Hypothalamus (tissue), 51 donors: Measurements from ENCODE around the gene USE1.

Experiments
- DNase-seq, 51 donors: peaks; one replicate each; lab custom pipeline; 2025; lab: John Stamatoyannopoulos, UW

Gene USE1

DNA sequence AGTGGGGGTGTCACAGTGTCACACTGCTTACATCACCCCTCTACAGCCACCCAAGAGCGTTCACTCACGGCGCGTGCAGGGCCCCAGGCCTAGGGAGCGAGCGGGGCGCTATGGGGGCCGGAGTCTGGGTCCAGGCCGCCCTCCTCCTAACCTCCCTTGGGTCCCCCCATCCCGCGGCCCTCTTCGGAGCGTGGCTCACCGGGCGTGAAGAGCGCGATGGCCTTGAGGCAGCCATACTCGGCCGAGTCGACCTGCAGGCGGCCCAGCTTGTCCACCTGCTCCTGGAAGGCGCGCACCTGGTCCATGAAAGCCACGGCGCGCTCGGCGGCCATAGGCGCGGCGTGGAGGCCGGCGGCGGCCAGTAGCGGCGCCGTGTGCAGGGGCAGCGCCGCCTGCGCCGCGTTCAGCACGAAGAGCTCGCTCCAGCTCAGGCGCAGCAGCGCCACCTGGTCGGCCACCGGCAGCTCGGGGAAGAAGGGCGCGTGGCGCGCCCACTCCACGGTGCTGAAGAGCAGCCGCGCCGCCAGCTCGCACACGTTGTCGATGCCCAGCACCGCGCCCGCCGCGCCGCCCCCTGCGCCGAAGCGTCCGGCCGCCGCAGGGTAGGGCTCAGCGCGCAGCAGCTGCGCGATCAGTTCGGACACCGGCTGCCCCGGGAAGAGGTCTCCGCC, 20.3 kb downstream of the USE1 start:
- peak in 37 of 51 donors; percentile 18 to 73 (median 46) for DNase-seq

DNA sequence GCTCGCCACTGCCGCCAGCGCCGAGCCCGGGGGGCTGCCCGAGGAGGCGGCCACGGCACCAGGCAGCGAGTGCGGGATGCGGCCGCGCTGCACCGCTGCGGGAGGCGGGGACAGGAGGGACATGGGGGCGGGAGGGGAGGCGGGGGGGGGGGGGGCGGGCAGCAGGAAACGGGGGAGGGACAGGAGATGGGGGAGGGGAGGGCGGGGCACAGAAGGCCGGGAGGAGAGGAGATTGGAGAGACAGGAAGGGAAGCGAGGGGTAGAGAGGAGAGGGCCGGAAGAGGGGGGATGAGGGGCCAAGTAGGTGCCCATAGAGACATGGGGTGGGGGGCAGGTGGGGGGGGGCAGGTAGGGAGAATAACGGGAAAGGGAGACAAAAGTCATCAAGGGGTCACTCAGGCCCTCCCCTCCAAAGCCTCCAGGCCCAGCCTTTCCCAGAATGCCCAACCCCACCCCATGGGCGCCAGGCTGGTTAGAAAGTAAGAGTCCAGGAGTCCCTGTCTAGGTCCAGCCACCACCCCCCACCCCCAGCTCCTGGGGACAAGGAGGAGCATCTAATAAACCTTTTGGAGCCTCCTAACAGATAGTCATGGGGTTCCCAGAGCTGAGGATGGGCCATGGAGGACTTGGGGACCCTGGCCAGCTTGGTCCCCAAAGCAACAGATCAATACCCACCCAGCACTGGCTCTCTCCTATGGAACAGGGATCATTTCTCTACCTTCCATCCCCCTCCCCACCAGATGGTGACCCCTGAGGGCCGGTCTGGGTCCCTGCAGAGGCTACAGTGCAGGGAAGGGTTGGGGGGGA, 21.0 kb downstream of the USE1 start:
- DNase-seq = peak in 1 of 51 donors; percentile 3

- DNase-seq = no peak
Measured at GRCh38 chr19:17236811-17237543, 21.8 kb downstream of the USE1 start.

DNA sequence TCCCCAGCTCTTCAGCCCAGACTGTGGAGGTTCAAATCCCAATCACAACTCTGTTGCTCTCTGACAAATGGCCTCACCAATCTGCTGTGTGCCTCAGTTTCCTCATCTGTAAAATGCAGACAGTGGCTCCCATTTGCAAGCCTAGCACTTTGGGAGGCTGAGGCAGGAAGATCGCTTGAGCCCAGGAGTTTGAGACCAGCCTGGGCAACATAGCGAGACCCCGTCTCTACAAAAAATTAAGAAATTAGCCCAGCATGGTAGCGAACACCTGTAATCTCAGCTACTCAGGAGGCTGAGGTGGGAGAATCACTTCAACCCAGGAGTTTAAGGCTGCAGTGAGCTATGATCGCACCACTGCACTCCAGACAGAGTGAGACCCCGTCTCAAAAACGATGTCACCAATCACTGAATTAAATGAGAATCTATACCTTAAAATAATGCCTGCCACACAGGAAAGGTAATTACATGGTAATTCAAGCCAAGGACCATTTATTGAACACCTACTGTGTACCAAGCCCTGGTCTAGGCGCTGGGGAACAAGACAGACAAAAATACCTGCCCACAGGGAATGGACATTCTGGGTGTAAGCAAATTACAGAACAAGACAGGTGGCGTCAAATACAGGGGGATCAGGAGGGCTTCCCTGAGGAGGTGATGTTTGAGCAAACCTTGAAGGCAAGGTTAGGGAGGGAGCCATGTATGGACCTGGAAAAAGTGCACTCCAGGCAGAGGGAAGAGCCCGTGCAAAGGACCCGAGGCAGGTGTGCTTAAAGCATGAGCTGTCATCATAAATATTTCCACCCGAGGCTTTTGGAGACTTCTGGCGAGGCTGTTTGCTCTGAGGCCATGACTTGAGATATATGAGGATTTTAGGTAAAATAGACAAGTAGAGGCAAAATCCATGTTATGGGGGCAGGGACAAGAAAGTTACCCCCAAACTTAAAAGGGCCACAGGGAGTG, 22.9 kb downstream of the USE1 start:
- no peak for DNase-seq

- no peak for DNase-seq
Measured at GRCh38 chr19:17240062-17240752, 25.1 kb downstream of the USE1 start.

- no peak for DNase-seq
Measured at GRCh38 chr19:17240826-17241399, 25.8 kb downstream of the USE1 start.

DNA sequence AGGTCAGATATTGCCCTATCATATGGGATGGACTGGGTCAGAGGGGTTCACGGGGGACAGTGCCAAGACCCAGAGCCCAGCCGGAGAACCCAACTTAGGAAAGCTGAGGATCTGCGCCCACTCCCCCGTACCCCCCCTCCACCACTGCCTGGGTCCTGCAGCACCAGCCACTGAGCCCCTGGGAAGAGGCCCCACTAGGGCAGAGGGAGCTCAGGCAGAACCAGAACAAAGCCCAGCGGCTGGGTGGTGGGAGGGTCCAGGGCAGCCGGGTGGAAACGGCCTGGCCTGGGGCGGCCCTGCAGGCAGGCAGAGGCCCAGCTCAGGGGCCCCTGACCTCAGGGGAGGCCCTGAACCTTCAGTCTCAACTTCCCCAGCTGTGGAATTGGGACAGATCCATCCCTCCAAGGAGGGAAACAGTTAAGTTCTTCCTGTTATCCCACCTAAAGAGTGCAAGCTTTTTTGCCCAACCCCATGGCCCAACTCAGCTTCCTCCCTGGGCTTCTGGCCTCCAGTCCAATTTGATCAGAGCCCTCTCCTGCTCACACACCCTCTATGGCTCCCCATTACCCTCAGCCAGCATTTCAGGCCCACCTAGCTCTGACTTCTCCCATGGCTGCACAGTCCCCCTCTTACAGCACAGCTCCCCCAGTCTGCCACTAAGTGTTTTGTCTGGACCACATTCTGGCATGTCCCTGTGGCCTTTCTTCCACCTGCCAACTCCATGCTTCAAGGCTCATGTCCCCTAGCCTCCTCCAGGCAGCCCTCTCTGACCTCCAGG, 27.5 kb downstream of the USE1 start:
- DNase-seq = peak in 2 of 51 donors; percentile 8 to 12

DNA sequence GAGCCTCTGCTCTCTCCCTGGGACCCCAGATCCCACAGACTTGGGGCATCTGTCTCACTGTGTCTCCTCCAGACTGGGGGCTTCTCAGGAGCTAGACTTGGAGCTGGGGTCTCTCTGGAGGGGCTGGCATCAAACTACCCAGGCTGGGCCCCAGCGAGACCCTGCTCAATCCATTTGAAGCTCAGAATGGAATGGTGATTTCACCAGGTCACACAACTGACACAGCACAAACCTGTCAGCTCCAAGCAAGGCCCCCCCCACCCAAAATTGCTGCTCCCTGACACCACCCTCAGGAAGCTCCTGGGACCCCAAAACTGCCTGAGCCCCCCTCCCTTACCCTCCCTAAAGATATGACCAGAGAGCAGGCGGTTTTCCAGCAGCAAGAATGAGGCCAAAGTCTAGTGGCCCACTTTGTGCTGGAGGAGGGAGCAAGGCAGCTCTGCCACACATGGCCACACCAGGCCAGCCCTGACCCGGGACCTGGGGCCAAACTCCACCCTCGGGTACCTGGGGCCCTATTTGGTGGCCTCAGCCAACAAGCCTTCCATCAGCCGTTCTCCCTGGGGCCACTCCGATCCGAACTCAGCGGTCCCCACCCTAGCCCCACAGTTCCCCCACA, 28.2 kb downstream of the USE1 start:
- peak in 1 of 51 donors; percentile 12 for DNase-seq

GRCh38 chr19:17243830-17244617, 28.9 kb downstream of the USE1 start:
- peak in 8 of 51 donors; percentile 4 to 49 (median 21) for DNase-seq

DNA sequence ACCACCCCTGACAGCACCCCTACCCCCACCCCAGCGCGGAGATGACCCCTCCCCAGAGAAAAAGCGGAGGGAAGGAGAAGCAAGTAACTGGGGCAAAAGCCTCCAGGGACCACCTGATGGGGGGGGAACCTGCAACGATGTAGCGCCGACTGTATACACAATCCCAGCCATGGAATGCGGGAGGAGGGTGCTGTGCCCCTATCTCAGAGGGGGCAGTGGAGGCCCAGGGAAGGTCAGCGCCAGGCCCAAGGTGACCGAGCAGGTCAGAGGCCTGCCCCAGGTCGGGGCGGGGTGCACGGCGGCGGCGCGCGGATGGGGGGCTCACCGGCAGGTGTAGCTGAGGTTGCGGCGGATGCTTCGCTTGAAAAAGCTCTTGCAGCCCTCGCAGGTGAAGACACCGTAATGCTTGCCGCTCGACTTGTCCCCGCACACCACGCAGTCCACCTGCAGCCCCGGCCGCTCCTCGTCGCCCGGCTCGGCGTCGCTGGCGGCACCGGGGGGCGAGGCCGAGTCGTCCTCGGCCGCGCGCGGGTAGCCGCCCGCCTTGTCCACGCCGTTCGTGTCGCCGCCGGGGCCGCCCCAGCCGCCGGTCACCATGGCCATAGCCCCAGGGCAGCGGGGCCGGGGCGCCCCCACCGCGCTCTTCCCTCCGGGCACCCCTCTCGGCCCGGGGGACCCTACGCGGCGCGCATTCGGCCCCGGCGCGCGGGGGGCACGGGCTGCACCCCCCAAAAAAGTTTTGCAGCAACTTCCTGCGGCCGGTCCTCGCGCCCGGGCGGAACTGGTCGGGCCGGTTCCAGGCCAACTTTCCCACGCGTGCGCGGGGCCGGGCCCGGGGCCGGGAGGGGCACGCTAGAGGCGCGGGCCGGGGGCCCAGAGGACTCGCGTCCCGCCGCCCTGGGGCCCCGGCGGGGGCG, 29.7 kb downstream of the USE1 start:
- peak in 8 of 51 donors; percentile 2 to 33 (median 22) for DNase-seq

GRCh38 chr19:17245535-17245984, 30.4 kb downstream of the USE1 start, which contains the start of gene NR2F6:
Gene NR2F6, minus strand, starts transcription at chr19:17245919. Its CDS starts 699 bp downstream, at chr19:17245220.
- no peak for DNase-seq

- DNase-seq = peak in 14 of 51 donors; percentile 19 to 48 (median 40)
Measured at GRCh38 chr19:17246681-17247425, 31.7 kb downstream of the USE1 start.

DNA sequence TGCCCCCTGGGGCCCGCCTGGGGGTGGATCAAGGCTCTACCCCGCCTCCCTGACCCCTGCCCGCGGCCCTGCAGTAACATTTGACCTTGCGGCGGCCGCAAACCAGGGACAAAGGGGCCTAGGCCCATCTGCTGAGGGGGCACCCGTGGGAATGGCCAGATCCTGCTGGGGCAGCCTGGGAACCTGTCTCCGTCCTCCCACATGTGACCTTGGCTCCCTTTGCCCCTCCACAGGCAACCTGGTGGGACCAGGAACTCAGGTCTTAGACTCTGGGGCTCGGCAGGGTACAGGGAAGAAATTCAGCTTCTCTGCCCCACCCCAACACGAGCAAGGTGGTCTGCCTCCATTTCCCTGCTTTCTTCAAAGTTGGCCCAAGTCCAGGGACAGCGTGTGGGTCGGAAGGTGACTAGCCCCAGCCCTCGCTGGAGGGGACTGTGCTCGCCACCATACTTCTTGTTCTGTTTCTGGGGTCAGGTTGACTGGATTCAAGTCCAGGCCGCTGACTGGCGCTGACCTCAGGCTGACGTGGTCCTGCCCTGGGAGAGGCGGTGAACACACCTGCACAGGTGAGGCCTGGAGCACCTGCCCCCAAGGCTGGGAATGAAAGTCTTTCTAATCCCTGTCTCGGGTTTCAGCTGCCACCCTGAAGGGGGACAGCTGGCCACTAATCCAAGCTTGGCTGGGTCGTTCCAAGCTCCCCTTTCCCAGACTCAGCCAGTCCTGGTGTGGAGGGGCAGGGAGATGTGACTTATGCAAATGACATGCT, 33.0 kb downstream of the USE1 start:
- no peak for DNase-seq

GRCh38 chr19:17249887-17250548, 34.9 kb downstream of the USE1 start:
- DNase-seq = no peak
